Gastroesophageal sphincter (tissue), 3 donors: ENCODE measurements around the gene SEC11A.

Experiments used
- CTCF ChIP-seq, 4 experiments: fragments of 200-600 bp in 2 of 4; fragments of 450-650 bp in 2 of 4; sonication (generic) in 1 of 4; IDR thresholded peaks; one replicate each; pipeline ENCODE4 v1.5.1; 2017 to 2019; ENCODE audit warnings: antibody characterized with exemption in 4 of 4, mild to moderate bottlenecking in 2 of 4, moderate library complexity in 2 of 4
- EP300 ChIP-seq: sonication (generic); formaldehyde crosslinking; IDR thresholded peaks from one replicate; pipeline ENCODE4 v1.6.1; 2017; ENCODE audit warnings: antibody characterized with exemption, mild to moderate bottlenecking
- POLR2AphosphoS5 ChIP-seq: sonication (generic); formaldehyde crosslinking; IDR thresholded peaks from one replicate; pipeline ENCODE4 v1.6.1; 2017; ENCODE audit warnings: antibody characterized with exemption

GRCh38 chr15:84734794-84735479 lies 19.0 kb upstream of the SEC11A start:
- no peak for TF ChIP-seq EP300
- no peak for TF ChIP-seq CTCF (IDR thresholded peaks at IDR 0.05)
- no peak for TF ChIP-seq POLR2AphosphoS5
